Colonic mucosa (tissue), 4 donors: Measurements from ENCODE around the gene ROBO1. TPM values are rescaled to one million over a fixed set of nuclear protein-coding genes. Genes with fewer than 3 reads are reported as not detected.

Experiments
- DNase-seq: peaks from one replicate; pipeline ENCODE4 v3.0.0-alpha.2; 2020
- H3K27ac ChIP-seq: fragments of 200-600 bp; one replicate; pipeline ENCODE4 v1.8.0; 2021
- H3K27me3 ChIP-seq: fragments of 200-600 bp; one replicate; pipeline ENCODE4 v1.8.0; 2021
- H3K36me3 ChIP-seq: fragments of 200-600 bp; one replicate; pipeline ENCODE4 v1.8.0; 2021
- H3K4me1 ChIP-seq: fragments of 200-600 bp; one replicate; pipeline ENCODE4 v1.8.0; 2021; ENCODE audit warnings: mild to moderate bottlenecking
- H3K4me3 ChIP-seq: fragments of 200-600 bp; one replicate; pipeline ENCODE4 v1.8.0; 2021
- H3K9ac ChIP-seq, 2 donors: one replicate each; pipeline ENCODE4 v1.7.0; 2013; ENCODE audit warnings: control low read depth in 2 of 2, low read depth in 2 of 2, low read length in 2 of 2
- H3K9me3 ChIP-seq: fragments of 200-600 bp; one replicate; pipeline ENCODE4 v1.8.0; 2021
- CTCF ChIP-seq: fragments of 200-600 bp; IDR thresholded peaks from one replicate; pipeline ENCODE4 v1.8.0; 2022; ENCODE audit warnings: antibody characterized with exemption, mild to moderate bottlenecking
- intact Hi-C: fragments of 100-400 bp; cut with DNase I; formaldehyde crosslinking; loops from one replicate; pipeline ENCODE4 v1.14.1; 2022
- total RNA-seq, 2 donors: library from RNA; stranded (reverse); fragmentation: NEBNext Ultra II Directional in 1 of 2; extraction: Animal tissue kit (Norgen Biotek cat#: 25700) in 1 of 2; gene quantifications; one replicate each; pipeline ENCODE4 v1.2.1, GENCODE V29; 2021
- donor health status: healthy.
- donor health status: DM: no; HTN: no; CAD: no.
- donor health status: DM: no; HTN: no; CAD: no.

Gene ROBO1
- total RNA-seq, 2 donors from 2014 or later, result 8.1 to 9.4 TPM

DNA sequence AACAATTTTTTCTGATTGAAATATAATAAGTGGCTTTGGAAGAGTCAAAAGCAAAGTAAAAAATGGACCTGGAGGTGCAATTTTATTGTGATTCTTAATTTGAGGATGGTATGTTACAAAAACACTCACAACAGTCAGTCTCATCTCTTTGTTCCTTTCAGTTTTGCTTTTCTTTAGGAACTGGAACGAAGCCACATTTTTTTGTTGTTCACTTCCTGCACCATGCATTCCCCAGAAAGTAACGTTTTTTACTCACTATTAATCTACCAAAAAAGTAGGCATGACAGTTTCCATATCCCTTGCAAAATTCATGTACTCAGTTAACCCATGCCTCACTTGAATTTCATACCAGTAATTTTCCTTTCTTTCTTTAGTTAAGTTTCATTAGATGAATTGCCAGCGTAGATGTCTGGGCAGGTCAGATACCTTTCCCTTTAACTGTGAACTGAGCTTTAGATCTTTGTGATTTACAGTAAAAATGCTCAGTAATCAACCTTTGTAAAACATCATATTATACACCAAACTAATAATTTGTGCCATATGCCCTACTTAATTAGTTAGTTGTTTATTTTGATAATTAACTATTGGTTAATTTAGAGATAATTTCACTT is 384.3 kb downstream of the ROBO1 start:
- H3K36me3 ChIP-seq, result no peaks in the 10 kb centered on the region
- intact Hi-C loops, result no loop called here
- DNase-seq, result no peak
- H3K4me1 ChIP-seq, result no peaks in the 10 kb centered on the region
- no peak overlapping the region for H3K9ac ChIP-seq
- no peak for TF ChIP-seq CTCF
- H3K27ac ChIP-seq, result no peak overlapping the region
- H3K9me3 ChIP-seq, result no peaks in the 10 kb centered on the region
- H3K27me3 ChIP-seq, result no peaks in the 10 kb centered on the region
- no peak overlapping the region for H3K4me3 ChIP-seq

DNA sequence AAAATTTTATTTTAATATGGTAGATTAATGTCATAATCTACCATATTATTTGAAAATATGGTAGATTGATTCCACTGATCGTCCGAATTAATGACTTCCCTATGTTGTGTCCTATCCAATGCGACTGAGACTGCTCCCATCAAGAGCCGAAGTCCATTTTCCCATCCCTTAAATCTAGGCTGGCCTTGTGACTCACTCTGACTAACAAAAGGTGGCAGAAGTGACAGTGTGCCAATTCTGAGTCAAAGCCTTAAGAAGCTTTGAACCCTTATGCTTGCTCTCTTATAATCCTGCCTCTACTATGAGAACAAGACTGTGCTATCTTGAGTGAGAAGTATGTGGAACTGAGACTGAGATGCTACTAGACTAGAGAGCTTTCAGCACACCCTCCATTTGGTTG is 387.2 kb downstream of the ROBO1 start:
- H3K4me1 ChIP-seq, result no peaks in the 10 kb centered on the region
- no peak for TF ChIP-seq CTCF
- no peak for DNase-seq
- H3K36me3 ChIP-seq, result no peaks in the 10 kb centered on the region
- intact Hi-C loops, result no loop called here
- no peaks in the 10 kb centered on the region for H3K27me3 ChIP-seq
- no peak overlapping the region for H3K27ac ChIP-seq
- no peaks in the 10 kb centered on the region for H3K9me3 ChIP-seq
- H3K4me3 ChIP-seq, result no peak overlapping the region
- H3K9ac ChIP-seq, result no peak overlapping the region

DNA sequence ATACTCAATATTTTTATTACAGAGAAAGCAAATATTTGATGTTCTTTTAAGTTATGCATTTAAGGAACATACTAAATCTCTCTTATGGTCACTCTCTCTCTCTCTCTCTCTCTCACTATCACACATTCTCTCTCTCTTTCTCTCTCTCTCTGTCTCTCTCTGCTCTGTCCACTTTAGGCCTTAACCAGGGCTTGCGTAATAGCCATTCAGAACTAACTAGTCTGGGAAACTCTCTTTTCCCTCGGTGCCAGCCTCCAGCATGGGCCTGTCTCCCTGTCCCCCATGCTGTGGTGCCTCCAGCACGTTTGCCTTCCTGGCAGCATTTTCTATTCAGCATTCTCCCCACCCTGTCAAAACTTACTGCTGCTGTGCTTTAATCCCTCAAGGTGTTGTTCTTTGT is 389.7 kb downstream of the ROBO1 start:
- no peak for TF ChIP-seq CTCF
- H3K9me3 ChIP-seq, result no peaks in the 10 kb centered on the region
- H3K9ac ChIP-seq, result no peak overlapping the region
- H3K27ac ChIP-seq, result no peak overlapping the region
- no peak for DNase-seq
- no peaks in the 10 kb centered on the region for H3K36me3 ChIP-seq
- H3K4me1 ChIP-seq, result no peaks in the 10 kb centered on the region
- H3K27me3 ChIP-seq, result no peaks in the 10 kb centered on the region
- intact Hi-C loops, result no loop called here
- H3K4me3 ChIP-seq, result no peak overlapping the region

- Histone ChIP-seq H3K9me3 (no peaks in the 10 kb centered on the region), H3K36me3 (no peaks in the 10 kb centered on the region), H3K27ac (no peak overlapping the region), H3K27me3 (no peaks in the 10 kb centered on the region), H3K4me1 (no peaks in the 10 kb centered on the region), H3K9ac (no peak overlapping the region), H3K4me3 (no peak overlapping the region)
- no peak for TF ChIP-seq CTCF
- DNase-seq, result no peak
- intact Hi-C loops, result no loop called here
Observed at GRCh38 chr3:79369306-79369705, 398.5 kb downstream of the ROBO1 start.

- H3K4me1 ChIP-seq, result no peaks in the 10 kb centered on the region
- no peak for DNase-seq
- no peak overlapping the region for H3K27ac ChIP-seq
- intact Hi-C loops, result no loop called here
- H3K9ac ChIP-seq, result no peak overlapping the region
- H3K27me3 ChIP-seq, result no peaks in the 10 kb centered on the region
- no peak overlapping the region for H3K4me3 ChIP-seq
- TF ChIP-seq CTCF, result no peak
- no peaks in the 10 kb centered on the region for H3K36me3 ChIP-seq
- no peaks in the 10 kb centered on the region for H3K9me3 ChIP-seq
Observed at GRCh38 chr3:79368403-79368802, 399.4 kb downstream of the ROBO1 start.

DNA sequence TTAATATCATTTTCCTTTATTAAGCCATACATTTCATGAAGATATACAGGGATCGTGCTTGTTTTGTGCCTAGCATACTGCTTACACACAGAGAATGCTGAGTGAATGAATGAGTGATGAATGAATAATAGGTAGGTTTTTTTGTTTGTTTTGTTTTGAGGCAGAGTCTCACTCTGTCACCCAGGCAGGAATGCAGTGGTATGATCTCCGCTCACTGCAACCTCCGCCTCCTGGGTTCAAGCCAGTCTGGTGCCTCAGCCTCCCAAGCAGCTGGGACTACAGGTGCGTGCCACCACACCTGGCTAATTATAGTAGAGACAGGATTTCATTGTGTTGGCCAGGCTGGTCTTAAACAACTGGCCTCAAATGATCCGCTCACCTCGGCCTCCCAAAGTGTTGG is 400.0 kb downstream of the ROBO1 start:
- intact Hi-C loops, result no loop called here
- Histone ChIP-seq H3K27me3 (no peaks in the 10 kb centered on the region), H3K36me3 (no peaks in the 10 kb centered on the region), H3K4me3 (no peak overlapping the region), H3K27ac (no peak overlapping the region), H3K9ac (no peak overlapping the region), H3K9me3 (no peaks in the 10 kb centered on the region), H3K4me1 (no peaks in the 10 kb centered on the region)
- TF ChIP-seq CTCF, result no peak
- no peak for DNase-seq
